GM21528 (cell line): ENCODE results near the gene RIT2.

Experiments used
- ATAC-seq: cut with Tn5 transposase; IDR thresholded peaks from one replicate; pipeline ENCODE4 v1.9.1; 2021; ENCODE audit warnings: mild to moderate bottlenecking, moderate library complexity; ENCODE audit not compliant: unreplicated experiment, low FRiP score

Gene RIT2

DNA sequence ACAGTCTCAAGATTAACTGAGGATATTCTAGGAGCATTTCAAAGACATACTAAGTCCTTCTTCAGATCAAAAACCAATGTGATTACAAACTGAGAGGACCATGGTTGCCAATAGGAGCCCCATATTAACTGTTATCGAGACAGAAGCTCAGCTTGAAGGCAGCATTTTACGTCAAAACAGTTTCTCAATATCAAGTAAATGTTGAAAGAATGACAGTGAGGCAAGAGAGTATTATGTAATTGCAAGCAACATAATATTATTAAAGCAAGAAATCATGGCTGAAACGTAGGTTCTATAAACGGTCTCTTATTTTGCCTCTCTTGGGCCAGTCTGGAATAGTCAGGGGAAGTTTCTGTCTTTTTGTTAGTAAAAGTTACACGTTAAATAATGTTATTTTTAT lies 22.9 kb downstream of the RIT2 start:
- no peak for ATAC-seq

DNA sequence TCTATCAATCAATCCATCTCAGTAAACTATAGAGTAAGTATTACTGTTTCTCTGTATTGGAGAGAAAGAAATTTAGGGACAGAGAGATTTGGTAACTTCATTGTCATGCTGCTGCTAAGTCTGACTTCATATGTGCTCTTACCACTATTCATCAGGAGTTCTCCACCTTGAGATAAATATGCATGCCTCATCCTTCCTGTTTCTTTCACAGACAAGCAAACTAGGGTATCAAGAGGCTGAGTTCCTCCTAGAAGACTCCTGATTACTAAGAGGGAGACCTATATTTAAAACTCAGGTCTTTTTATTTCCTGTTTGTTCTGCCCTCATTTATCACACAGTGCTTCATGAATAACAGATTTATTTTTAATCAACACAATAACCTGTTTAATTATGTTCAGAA lies 34.1 kb downstream of the RIT2 start:
- ATAC-seq = no peak

DNA sequence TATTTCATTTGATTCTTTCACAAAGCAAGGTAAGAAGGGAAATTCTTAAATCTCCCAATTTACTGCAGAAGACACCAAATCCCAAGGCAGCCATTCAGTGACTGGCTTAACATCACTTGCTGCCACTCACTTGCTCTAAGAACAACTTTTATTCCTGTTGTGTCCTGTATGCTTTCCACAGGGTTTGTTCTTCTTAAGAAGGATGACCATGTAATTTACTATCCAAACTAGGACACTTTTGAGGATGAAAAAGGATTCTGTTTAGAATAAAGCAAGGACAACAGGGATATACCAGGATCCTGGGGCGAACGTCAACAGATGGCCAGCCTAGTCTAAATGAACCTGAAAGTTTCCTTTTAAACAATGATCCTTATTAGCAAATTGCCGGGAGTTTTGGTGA lies 34.8 kb downstream of the RIT2 start:
- no peak for ATAC-seq

DNA sequence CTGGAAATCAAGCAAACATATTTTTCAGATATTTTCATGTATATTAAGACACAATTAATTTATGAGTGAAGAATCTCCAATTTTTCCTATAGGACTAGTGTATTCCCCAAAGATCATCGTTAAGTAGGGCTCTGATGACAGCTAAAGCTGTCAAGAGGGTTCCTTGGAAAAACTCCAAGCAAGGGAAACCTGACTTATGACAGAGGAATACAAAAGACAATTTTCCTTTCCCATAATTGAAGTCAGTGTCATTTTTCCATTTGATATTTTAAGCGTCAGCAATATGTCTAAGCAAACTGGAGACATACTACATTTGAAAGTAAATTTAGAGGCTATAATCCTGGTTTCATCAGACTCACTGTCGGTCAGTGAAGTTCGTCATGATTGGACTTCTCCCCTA lies 36.1 kb downstream of the RIT2 start:
- no peak for ATAC-seq

DNA sequence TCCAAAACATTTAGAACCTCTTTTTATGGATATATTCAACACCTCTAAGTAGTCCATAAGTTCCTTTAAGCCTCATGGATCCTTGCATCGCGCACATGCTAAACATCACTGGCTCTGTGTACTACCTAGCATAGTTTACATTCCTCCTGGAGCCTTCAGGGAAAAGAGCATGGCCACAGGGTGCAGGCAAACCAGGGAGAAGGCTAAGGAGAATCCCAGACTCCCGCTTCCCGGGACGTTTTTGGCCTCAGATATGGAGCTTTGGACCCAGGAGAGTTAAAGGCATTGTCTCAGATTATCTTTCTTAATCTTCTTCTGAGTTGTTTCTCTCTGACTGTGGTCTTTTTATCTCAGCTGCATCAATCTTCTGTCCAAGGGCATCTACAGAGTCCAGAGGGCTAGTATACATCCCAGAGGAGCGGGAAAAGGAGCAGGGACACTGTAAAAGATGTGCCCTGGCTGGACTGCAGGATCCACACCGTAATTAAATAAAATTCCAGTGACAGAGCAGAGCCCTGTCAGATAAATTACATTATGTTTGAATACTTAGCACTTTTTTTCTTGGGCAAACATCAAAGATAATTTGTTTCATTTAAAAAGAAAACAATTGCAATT lies 36.9 kb downstream of the RIT2 start:
- no peak for ATAC-seq

DNA sequence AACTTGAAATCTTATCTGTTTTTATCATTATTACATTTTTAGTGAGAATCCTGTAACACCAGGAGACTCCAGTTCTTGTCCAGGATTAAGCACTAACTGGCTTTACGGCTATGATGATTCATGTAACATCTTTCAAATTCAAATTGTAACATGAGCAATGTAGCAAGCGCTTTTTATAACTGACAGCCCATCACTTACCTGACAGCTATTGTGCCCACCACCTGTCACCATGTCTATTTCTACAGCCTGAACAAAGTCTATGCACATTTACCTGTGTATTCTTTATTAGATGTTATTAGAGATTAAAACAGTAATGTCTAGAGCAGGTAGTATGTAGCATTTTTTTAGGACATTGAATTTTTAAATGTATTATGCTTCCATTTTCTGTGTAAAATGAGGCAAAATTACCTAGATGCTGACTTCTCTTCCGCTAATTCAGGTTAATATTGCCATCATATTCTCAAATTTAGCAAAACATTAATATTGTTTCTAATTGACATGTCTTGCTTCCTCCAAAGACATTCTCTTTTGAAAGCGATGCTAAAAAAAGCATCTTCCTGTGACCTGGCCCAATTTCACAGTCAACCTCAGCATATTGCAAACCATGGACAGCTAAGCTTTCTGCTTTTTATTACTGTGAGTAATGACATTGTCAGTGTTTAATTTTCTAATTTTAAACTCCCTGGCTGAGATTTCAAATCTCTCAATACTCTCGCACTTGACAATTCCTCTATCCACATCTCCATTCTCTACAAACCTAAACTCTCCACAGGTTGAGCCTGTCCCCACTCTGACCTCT lies 37.8 kb downstream of the RIT2 start:
- no peak for ATAC-seq

DNA sequence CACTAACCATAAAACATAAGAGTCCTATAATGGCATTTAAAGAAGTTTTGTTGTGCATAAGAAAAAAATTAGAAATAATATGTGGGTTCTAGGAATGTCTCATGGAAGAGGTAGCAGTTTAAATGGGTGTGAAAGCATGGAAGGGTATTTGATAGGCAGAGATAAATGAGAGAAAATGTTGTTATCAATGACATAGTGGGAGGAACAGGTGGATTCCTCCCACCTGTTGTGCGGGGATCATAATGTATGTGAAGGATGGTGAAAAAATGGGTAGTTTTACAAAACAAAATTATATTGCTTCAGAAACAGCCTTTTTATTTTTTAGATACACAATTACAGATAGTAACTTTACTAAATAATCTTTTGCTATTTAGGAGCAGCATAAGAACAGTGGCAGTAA lies 41.7 kb downstream of the RIT2 start:
- ATAC-seq = no peak

DNA sequence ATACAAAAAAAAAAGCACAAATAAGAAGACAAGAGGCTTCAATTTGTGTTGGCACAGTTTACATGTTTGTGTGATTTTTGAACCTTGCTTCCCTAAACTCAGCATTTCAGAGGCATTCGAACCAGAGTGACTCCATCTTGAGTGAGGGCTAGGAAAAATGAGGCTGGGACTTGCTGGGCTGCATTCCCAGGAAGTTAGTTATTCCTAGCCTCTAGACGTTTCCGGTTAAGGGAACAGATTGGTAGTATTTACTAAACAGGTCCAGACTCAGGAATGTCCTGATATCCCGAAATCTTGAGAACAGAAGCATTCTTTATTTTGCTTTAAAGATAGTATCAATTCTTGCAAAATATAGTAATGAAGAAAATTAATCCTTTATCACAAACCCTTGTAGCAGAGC lies 46.7 kb downstream of the RIT2 start:
- ATAC-seq = no peak

DNA sequence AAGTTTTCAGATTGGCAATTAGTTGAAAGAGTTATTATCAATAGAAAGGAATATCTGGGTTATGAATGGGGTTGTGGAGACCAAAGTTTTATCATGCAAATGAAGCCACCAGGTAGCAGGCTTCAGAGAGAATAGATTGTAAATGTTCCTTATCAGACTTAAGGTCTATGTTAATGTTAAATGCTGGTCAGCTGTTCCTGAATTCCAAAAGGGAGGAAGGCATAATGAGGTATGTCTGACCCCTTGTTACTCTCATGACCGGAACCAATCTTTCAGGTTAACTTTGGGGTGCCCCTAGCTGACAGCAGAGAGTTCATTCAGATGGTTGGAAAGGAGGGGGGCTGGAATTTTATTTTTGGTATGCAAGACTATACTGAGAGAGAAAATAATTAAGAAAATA lies 47.9 kb downstream of the RIT2 start:
- no peak for ATAC-seq

DNA sequence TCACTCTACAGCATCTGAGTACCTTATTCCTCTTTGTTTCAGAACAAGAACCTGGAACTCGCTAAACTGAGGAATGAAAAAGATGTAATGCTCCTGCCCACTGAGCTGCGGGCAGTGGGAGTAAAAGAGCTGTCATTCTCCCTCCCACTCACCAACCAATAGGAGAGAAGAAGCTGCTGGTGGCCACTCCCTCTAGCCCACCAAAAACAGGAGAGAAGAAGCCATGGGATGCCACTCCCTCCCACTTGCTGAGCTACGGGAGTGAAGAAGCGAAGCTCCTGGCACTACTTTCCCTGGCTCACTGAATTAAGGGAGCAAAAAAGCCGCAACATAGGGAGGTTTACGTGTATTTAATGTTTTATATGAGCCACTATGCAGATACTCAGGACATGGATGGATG lies 53.7 kb downstream of the RIT2 start:
- no peak for ATAC-seq

DNA sequence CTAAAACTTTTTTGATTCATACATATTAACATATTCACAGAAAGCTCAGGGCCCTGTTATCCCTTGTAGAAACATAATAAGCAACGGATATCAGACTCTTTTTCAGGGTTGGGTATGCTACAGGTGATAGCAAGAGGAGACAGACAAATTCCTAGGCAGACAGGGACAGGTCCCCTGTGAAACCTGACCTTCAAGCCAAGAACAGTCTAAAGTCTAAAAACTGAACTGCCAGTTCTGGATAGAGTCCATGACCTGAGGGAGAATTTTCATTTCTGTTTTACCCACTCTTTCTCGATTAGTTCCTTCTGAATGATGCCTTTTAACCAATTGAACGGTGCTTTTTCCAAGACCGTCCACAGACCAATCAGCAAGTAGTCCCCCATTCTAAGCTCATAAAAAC lies 54.2 kb downstream of the RIT2 start:
- no peak for ATAC-seq

DNA sequence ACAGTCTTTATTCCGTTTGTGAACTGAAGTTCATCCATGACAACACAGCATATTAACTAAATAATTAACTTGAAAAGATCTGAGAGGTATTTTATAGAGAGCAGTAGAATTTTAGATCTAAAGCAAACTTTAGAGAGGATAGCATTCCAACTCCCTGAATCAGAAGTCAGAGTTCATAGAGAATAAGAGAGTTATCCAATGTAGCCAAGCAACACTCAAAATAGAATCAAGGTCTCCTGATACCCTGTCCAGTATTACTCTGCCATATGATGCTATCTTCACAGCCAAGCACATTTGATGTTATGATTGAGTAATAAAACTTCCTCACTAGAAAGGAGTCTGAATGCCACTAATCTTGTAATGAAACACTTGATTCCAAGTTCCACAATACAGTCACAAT lies 55.5 kb downstream of the RIT2 start:
- ATAC-seq = no peak

DNA sequence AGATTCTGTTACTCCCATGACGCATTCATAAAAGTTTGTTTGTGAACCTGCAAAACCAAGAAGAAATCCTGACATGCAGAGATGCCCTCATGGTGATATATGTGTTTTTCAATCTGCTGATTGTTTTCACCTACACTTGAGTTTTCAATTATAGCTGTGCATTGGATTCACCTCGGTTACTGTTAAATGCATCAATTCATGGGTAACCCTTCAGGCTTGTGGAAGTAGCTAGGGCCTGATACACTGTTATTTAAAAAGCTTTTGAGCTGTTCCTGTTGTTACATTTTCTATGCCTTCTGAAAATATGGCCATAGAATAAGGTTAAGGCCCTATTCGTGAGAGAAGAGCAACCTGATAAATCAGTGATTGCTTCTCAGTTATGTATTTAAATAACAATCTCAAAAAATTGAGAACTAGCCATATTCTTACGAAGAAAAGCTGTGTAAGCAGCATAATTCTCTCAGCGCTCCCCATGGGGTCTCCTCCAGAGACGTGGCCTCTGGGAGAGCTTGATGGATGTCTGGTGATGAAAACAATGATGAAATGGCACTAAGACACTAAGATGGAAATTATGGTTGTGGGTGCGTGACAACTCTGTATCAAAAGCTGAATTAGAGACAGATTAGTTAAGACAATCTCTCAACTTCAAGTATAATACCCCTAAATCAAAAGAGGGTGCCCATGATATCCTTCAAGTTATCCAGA lies 60.5 kb downstream of the RIT2 start:
- ATAC-seq = no peak

DNA sequence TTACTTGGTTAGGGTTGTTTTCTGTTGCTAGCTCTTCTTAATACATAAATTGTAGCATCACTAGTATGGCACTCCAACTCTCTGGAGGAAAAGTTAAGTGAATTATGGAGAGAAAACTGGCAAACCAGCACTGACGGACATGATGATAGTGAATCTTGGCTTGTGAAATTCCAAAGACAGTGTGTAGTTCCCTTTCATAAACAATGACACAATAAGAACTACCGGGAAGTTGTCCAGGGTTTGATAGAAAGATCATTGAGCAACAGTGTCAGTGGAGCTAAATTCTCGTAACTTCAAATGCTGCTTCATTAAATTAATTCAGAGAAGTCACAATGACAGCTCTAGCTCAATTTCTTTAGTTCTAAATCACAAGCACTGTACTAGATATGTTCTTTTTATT lies 66.5 kb downstream of the RIT2 start:
- no peak for ATAC-seq

DNA sequence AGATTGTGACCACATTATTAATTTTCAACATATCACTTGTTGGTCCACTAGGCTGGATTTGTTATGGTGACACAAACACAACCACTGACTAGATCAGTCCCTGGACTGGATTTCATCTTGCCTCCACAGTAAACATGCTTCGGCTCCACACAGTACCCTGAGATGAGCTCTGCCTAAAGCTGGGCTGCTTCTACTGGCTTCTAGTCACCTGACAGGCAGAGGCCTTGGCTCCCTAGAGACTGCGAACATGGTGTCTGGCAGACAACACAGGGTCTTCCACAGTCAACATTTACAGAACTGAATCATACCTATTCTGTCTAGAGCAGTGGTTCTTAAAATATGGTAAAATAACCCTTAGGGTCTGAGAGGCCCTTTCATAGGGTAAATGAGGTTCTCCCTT lies 69.2 kb downstream of the RIT2 start:
- no peak for ATAC-seq

DNA sequence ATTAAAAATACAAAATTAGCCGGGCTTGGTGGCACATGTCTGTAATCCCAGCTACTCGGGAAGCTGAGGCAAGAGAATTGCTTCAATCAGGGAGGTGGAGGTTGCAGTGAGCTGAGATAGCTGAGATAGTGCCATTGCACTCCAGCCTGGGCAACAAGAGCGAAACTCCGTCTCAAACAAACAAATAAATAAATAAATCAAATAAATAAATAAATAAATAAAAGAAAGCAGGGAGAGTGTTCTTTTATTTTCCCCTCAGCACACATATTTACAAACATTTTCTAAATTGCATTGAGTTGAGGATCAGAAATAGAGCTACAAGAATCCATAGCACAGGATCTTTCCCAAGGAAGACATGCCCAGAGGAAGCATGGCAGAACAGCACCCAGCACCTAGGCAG lies 71.9 kb downstream of the RIT2 start:
- ATAC-seq = no peak

DNA sequence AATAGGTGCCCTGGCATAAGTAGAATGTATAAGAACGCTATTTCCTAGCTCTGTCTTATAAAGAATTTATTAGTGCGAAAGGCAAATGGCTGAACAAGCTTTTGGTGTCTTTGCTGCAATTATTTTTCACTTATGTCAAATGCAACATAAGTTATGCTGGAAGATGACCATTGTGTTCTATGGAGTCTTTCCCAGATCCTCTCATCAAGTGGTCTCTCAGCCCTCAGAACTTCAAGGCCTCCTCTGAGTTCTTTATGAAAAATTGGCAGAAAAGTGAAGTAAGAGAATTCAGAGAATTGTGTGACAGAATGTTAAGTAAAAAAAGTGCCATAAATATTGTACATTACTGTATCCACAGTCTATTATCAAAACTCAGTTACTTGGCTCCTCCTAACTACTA lies 75.2 kb downstream of the RIT2 start:
- ATAC-seq = no peak

DNA sequence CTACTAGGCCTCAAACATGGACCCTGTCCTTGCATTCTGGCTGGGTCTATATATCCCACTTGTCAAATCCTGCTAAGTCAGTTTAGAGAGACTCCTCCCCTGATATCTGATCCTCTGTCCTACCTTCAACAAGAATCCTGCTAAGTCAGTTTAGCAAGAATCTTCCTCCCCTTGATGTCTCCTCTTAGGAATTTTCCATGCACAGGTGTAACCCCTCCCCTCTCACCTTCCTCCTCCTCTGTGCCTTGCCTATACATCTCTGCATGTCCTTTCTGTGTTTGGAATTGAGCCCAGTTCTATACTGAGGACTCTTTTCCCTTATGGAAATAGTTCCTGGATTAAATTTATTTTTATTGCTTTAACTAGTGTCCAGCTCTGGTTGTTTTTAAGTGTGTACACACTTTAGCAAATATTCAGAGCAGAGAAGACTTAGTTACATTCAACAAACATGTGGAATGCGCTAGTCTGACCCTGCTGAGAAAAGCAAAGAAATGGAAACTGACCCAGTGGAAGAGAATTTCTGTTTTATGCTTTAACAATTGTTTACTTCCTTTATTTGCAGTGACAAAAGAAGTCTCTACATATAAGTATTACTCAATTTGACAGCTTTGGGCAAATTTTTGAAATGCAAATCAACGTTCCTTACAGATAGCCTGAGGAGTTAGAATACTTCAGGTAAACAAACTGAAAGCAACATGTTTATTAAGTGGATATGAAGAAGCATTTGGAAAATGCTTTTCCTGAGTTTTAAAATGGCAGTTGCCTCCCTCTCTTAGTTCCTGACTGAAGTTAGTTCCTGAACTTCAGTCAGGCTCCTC lies 80.6 kb downstream of the RIT2 start:
- ATAC-seq = no peak

DNA sequence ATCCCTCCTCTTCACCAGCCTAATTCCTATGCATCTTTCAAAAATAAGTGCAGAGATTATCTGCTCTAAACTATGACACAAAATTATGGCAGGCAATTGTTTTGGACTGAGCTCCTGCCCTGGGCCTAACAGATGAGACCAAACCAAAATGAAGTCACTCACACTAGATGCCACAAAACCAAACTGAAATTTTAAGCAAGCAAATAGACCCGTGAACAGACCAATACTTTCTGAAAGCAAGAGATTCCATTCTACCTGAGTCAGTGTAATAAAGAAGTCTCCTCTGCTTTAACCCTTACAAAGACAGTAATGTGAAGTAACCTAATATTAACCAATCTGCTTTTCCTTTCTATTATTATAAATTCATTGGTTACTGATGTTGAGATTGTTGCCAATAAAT lies 84.3 kb downstream of the RIT2 start:
- no peak for ATAC-seq

DNA sequence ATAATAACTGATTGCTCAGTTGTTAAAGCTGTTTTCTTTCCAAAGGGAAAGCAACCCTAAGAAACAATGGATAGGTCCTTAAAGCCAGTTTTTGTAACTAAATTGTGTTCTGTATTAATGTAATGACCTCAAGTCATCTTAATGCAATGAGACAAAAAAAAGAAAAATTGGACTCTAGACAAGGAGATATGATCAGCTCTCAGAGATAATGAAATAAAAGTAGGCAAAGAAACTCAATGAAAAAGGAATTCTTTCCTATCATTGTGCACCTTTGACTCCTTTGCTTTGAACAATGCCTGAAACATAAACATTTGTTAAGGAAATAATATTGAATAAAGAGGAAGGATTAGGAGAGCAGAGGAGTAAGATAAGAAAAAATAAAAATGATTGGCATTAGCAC lies 86.1 kb downstream of the RIT2 start:
- no peak for ATAC-seq

DNA sequence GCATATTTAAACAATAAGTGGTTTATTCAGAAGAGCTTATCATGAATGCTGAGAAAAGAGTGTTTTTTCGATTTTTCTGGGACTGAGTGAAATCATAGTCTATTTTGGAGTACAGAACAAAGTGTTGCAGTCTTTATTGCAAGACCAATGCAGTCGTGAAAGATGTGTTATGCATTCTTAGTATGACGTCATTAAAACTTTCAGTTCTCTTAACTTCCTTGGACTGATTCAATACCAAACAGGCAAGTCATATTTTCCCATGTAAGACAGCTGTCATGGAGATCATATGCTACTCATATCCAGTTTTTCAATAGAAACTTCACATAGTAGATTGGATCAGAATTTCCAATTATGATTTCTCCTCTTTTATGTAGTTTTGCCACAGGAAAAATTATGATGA lies 92.6 kb downstream of the RIT2 start:
- ATAC-seq = no peak
